ENCODE data around the gene SAMD5.

SAMD5 gene

DNA sequence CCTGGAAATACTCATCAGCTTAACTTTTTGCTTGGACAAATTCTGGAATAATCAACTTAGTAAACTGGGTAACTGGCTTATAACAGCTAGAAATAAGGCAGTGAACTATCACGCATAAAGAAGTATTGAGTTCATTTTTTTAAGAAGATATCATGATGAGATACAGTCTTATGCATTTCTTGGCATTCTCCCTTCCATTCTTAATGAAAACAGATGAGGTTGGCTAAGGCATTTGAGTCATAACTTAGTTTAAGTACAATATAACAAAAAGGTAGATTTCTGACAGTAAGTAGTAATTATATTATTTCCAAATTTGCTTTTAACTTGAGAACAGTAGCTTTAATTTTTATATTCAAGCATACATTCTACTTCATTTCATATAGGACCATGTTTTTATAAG is 56.1 kb downstream of the SAMD5 start:
- in situ Hi-C loops (cut with MboI; ENCODE audit: low sequenced_read_pairs) = no loop called here

DNA sequence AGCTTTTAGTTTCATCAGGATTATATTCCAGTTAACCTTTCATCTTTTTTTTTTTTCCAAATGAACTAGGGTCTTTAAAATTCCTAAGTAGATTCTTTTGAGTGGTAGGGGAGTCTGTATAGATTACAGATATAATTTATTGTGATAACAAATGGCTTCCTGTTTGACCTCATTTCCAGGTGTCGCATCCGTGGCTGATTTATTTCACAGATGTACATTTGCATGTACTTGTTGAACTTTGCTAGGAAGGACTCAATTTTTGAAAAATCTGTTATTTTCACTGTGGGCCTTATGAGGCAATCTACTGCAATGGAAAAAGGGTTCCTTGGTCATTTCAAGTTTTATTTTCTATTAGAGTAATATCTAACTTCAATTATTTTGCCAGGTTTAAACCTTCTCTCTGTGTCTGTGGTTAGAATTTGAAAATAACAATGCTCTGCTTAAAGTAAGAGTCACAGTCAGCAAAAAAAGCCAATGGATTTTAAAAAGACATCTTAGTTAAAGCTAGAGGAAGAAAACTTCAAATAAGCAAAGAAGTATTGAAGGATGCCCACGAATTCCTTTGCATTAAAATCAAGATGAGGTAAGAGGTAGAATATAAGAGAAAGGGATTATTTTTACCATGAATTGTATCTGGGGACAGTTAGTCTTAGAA is 57.9 kb downstream of the SAMD5 start:
- in situ Hi-C loops (cut with MboI; ENCODE audit: low sequenced_read_pairs) = no loop called here

DNA sequence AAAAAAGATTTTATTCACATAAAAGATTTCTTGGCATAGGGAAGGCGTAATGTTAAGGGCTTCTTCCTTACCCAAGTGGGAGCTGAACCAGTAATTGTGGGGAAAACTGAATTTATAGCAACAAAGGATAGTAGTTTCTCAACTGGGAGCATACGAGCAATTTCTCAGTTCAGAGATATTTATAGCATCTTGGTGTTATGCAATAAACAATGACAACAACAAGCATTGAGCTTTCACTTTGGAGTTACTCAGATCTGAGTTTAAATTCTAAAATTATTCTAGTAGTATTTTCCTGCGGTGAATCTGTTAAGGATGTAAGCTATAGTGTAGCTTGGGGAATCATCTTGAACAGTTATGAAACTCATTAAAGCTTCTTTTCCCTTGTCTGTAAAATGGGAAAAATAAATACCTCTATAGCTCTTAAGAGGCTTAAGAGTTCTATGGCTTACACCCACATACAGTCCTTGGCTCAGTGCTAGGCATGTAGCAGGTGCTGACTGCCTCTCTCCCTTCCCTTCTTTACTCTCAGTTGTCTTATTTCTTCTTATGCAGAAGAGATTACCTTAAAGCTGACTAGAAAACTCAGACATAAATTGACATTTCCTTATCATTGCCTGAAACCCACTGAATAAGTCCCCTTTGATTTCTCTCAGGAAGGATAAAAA is 58.8 kb downstream of the SAMD5 start:
- in situ Hi-C loops (cut with MboI; ENCODE audit: low sequenced_read_pairs) = no loop called here

DNA sequence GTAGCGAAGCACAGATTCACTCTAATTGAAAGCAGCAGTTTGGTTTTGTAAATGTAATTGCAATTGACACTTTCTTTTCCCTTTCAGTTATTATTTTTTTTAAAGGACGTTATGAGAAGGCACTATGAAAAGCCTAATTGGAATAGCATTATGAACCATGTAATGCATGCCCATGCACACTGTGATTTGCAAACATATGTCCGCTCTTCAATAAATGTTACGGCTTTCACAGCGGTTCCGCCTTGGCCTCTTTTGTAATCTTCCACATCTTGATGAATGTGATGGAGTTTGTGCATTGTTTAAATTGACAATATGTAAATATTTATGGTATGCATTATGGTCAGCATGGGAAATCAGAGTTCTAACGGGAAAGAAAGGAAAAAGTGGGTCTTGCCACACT is 61.3 kb downstream of the SAMD5 start:
- in situ Hi-C loops (cut with MboI; ENCODE audit: low sequenced_read_pairs) = no loop called here

DNA sequence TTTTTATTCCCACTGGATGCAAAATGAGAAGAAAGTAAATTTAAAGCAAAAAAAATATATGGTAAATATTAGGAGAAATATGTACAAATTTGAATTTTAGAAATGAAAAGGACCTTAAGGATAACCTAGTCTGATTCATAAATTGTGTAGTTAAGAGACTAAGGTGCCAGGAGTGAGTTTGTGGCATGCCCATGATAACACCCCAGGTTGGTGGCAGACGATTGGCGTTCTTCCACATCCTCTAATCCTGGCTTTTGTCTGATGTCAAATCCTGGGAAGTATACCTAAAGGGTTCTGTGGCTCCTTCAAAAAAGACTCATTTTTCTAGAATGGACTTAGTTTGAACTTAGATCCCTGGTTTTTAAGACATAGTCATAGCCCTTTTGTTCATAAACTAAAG is 62.2 kb downstream of the SAMD5 start:
- in situ Hi-C loops (cut with MboI; ENCODE audit: low sequenced_read_pairs) = no loop called here

DNA sequence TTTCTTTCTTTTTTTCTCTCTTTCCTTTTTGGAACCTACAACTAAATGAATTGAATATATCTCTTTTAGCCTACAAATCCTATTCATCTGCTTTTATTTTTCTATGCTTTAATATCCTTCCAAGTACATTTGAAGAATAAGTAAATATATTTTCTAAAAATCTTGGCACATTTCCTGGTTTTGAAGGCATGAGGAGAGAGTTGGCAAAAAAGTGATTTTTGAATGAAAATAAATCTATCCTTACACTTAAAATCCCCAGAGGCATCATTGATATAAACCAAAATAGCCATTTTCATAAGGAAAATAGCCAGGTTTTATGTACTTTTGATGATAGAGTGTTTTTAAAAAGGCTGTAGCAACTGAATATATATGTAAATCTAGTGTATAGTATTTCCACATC is 69.0 kb downstream of the SAMD5 start:
- in situ Hi-C loops (cut with MboI; ENCODE audit: low sequenced_read_pairs) = no loop called here

DNA sequence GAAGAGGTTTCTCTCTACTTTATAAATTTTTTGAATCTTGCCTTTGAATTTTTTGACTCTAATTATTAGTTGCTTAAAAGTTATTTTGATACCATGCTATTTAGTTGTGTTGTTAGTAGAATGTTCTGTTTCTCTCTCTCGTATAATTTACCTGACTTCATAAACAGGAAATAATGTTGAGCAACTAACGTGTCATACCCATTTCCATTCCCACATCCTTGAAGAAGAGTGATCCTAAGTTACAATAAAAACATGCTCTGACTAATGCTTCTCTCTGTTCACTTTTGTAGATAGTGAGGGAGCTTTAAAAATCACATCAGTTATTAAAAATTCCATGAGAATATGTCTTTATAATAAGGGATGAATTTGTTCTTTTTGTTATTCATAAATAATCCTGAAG is 69.7 kb downstream of the SAMD5 start:
- in situ Hi-C loops (cut with MboI; ENCODE audit: low sequenced_read_pairs) = no loop called here

DNA sequence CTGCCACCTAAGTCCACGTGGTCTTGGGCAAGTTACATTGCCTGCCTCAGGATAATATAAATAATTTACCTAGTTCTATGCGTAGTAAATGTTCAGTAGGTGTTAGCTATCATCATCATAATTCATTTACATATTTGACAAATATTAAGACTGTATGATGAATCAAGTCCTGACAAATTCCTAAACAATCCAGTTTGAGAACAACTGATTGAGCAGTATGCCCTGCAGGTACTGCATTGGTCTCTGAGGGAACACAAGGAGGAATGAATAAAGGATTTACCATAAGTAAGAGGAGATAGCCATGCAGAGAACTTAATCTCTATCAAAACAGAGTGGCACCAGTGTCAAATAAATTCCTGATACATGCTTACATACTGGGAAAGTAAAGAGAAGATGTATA is 70.4 kb downstream of the SAMD5 start:
- in situ Hi-C loops (cut with MboI; ENCODE audit: low sequenced_read_pairs) = no loop called here

DNA sequence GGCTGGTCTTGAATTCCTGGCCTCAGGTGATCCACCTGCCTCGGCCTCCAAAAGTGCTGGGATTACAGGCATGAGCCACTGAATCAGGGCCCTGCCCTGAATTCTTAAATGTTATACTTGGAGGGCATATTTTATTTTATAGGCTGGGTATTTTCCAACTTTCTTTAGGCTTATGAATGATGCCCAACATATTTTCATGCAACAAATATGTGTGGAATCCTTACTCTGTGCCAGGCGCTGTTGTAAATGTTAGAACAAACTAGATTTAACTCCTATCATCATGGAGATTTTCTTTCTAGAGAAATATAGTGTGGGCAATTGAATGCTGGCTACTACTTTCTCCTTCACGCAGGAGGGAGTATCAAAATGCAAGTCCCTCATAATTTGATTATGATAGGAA is 71.2 kb downstream of the SAMD5 start:
- in situ Hi-C loops (cut with MboI; ENCODE audit: low sequenced_read_pairs) = no loop called here

DNA sequence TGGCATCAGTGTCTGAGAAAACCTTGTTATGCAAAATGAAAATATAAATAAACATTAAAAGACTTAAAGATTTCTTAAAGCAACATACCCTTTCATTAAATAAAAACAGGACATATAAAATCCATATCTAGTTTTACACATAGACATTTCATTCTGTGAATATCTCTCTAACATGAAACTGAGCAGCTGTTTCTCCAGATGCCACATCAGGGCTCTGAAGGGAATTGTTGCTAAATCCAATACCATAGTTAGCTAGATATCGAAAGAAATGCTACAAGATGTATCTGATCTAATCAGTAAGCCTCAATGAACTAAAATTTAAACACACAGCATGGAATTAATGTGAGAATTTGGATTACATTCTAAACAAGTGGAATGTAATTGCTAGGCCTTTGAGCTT is 74.5 kb downstream of the SAMD5 start:
- in situ Hi-C loops (cut with MboI; ENCODE audit: low sequenced_read_pairs) = no loop called here

DNA sequence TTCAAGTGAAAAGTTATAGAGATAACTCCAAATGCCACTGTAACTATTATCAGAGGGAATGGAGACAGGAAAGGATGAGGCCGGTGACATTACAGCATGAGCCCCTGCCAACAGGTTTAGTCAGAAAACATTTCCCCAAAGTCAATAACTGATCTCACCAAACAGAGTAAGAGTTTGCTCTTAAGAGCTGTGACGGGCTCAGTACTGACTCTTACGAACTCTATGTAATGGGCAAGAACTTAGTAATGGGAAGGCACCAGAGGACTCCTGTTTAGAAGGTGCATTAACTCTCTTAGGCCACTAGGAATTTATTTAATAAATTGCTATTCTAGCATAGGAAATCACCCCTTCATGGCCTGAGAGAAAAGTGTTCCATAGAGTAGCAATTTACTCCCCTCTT is 76.8 kb downstream of the SAMD5 start:
- in situ Hi-C loops (cut with MboI; ENCODE audit: low sequenced_read_pairs) = no loop called here

DNA sequence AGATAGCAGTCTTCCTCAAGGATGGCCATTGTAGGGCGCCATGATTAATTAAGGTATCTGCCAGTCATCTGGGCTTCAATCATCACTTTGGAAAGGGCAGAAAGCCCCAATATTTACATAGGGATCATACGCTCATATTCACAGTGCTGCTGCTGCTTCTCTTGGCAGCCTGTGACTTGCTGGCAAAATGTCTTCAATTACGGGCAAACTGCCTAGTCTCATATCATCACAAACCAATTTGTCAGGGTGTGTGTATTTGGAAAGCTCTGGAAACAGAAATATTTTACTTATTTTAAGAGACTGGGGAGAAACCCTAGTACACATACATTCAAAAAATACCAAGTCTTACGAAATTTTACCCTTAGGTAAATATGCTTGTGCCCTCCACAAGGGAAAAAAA is 77.6 kb downstream of the SAMD5 start:
- in situ Hi-C loops (cut with MboI; ENCODE audit: low sequenced_read_pairs) = no loop called here

DNA sequence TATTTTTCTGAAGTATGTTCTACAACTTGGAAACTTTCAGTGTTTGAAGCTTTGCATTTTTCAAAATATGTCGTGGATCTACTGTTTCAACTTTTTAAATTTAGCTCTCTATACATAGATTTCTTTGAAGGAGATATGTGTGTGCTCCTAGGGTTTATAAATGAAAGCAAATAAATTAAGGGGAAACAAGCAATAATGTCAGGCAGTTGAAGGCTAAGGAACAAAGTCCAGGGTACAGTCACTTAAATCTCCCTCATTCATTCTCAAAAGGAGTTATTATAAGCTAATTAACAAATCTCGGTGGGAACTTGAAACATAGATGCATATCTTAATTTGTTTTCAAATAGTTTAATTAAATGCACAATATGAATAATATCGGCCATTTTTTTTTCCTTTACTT is 79.4 kb downstream of the SAMD5 start:
- in situ Hi-C loops (cut with MboI; ENCODE audit: low sequenced_read_pairs) = no loop called here

DNA sequence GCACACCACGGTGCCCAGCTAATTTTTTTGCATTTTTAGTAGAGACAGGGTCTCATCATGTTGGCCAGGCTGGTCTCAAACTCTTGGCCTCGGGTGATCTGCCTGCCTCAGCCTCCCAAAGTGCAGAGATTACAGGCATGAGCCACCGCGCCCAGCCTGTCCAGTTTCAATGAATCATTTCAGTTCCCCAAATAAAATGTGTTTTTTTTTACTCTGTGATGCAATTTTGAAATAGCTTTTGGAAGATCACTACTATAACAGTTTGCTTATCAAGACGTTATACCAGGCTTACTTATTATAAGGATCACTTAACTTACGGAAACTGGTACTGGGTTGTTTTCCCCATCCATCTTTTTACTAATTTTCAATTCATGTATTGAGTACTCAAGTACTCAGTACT is 80.0 kb downstream of the SAMD5 start:
- in situ Hi-C loops (cut with MboI; ENCODE audit: low sequenced_read_pairs) = no loop called here

DNA sequence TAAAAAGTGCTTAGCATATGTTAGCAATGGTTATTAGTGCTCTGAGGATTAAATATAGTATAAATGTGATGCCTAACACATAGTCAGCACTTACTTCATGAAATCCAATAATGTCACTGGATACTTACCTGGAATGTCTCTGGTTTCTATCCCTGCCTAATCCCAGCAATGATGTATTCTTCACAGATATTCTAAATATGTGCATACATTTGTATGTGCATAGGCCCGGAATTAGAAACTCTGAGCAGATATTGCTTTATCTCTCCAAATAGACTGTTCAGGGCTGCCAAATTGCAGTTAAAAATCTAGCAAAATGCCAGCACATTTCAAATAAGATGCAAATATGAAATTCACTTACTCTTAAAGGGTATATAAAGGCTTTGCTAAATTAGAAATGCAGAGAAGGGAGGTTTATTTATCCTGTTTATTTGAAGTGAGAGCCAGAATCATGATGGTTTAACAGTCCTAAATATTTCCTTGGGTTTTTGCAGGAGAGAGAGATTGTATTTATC is 81.3 kb downstream of the SAMD5 start:
- in situ Hi-C loops (cut with MboI; ENCODE audit: low sequenced_read_pairs) = no loop called here

DNA sequence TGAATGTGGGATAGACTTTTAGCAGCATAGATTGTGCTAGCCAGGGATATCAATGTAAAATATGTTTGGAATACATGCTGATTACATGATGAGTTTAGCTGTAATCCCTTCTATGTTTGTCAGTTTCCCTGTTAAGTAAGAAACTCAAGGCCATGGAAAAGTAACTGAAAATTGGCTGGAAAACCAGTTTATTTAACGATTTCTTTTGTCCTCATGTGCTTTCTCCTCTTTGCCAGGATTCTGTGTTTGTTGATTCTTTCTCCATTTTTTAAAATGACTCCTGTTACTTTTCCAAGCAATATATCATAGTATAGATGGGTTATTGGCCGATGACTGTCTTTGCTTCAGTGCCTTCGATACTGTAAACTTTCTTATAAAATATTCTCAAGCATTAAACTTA is 87.5 kb downstream of the SAMD5 start:
- in situ Hi-C loops (cut with MboI; ENCODE audit: low sequenced_read_pairs) = no loop called here

DNA sequence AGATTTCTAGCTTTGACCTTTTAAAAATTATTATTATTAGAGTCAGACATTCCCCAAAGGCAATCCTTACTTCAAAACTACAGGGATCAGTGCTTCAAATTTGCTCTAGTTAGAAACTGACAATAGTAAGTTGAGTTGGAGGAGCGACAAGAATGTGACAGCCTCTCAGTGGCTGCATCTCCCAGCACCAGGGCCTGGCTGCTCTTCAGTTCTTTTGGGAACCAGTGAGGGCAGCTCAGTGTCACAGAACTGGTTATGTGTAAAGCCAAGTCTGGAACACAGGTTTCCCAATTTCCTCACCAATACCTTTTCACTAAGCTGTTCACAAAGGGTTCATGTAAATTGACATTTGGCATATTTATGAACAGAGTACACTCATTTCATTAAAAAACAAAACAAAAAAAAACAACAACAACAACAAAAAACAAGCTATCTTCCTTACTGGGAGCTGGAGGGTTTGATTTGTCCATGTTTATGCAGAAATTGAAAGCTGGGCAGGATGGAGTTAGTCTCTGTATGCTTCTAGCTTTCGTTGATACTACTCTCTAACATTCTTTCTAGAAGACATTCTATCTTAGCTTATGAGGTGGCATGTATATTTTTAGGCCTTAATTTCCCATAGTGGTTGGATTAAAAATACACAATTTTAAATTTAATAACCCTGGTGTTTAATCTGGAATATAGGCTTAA is 95.0 kb downstream of the SAMD5 start:
- in situ Hi-C loops (cut with MboI; ENCODE audit: low sequenced_read_pairs) = no loop called here

DNA sequence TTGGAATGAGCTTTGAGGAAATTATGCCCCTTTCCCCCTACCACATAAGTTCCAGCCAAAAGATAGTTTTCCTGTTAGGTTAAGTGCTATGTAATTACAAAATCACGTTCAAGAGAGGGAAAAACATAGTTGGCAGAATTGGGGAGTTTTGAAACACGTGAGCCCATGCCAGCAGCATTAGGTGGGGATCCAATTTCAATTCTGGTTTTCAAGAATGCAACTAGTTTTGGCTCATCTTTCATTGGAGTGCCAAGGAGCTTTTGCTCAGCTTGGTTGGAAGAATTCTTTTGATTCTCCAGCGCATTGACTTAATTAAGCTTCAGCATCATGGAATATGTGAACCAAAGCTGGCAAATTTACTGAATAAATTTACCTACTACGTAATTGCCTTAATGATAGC is 95.9 kb downstream of the SAMD5 start:
- in situ Hi-C loops (cut with MboI; ENCODE audit: low sequenced_read_pairs) = no loop called here

DNA sequence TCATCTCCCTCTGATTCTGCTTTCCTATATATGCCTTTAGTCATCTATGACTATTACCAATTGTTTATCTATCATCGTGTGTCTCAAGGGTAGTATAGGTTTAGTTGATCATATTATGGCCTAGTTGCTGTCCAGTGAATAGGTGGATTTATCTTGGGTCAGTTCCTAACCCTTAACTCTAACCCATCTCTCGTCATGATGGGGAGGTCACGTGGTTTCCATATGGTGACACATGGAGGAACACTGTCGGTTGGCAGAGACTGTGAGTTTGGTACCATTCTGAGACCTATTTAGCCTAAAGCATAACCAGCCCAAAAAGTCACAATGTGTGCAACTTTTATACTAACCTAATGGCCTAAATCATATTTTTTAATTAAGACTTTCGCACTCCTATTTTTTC is 103.5 kb downstream of the SAMD5 start:
- in situ Hi-C loops (cut with MboI; ENCODE audit: low sequenced_read_pairs) = no loop called here

DNA sequence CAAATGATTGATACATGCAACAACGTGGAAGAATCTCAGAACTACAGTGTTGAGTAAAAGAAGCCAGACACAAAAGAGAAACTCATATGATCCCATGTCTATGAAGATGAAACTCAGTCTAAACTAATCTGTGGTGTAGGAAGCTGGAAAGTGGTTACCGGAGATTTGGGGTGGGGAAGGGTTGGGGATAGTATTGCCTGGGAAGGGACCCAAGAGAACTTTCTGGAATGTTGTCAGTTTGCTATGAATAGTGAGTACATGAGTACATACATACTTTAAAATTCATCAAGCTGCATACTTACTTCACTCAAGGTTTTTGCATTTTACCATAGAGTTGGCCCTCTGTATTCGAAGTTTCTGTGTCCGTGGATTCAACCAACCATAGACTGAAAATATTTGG is 106.0 kb downstream of the SAMD5 start:
- in situ Hi-C loops (cut with MboI; ENCODE audit: low sequenced_read_pairs) = no loop called here

DNA sequence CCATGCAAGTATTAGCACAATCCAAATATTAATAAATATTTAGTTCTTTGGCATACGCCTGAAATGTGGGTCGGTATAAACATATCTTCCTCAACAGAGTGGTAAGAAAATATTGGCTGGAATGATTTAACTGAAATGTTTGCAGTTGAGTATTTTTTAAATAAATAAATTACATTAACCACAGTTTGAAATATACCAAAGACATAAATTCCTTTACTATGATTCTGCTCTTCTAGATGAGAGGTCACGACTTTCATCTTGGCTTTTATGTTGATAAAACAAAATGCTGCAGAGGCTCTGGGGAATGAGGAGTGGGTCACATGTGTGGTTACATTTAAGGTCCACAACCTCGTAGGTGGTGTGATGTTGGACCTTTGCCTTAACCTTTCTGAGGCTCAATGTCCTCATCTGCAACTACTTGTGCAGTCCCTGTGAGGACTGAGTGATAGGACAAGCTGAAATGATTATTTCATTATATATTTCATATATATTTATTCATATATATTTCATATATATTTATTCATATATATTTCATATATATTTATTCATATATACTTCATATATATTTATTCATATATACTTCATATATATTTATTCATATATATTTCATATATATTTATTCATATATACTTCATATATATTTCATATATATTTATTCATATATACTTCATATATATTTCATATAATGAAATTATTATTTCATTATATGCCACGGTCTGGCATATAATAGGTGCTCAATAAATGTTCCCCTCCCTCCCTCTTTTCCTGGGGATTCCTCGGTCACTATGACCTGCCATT is 107.4 kb downstream of the SAMD5 start:
- in situ Hi-C loops (cut with MboI; ENCODE audit: low sequenced_read_pairs) = no loop called here
